Hematopoietic multipotent progenitor cell treated with erythropoietin and hydrocortisone succinate and interleukin-3 and kit ligand, for 8 days (in vitro differentiated cells): ENCODE data around the gene STX2.
"Not testable (repeated sequence)": the region's sequence is repeated elsewhere in the genome, so short reads cannot be mapped to it uniquely, and the experiment has no call there.

Source experiments
- DNase-seq: peaks from one replicate; pipeline ENCODE4 v3.0.0-alpha.2; 2015

Gene STX2

DNA sequence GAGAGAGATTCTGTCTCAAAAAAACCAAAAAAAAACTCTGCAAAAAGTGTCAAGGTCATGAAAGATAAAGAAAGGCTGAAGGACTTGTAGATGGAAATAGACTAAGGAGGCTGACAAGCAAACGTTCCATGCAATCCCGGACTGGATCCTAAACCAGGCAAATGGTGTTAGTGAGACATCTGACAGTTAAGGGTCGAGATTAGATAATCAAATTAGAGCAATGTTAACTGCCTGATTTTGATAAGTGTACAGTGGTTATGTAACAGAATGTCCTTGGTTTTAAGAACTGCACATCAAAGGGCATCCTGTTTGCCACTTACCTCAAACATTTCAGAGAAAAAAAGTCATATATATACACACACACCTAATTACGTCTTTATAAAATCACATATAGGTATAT is 29.4 kb upstream of the STX2 start:
- DNase-seq, result peak; percentile 68

DNA sequence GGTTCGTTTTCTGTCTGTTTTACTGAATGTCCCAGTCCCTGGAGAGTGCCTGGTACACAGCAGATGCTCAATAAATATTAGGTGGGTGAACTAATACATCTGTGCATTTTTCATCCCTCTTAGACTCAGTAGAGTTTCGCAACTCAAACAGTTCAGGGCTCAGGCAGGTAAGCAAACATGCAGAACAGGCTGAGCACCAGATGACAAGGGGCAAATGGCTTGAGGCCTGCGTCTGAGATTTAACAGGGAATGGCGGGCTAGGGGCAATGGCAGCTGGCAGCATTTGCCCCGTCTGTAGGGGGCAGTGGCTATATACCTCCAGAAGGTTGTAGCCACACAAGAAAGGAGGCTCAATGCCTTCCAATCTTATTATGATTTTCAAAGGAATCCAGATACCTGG is 24.2 kb upstream of the STX2 start:
- DNase-seq, result no peak

DNA sequence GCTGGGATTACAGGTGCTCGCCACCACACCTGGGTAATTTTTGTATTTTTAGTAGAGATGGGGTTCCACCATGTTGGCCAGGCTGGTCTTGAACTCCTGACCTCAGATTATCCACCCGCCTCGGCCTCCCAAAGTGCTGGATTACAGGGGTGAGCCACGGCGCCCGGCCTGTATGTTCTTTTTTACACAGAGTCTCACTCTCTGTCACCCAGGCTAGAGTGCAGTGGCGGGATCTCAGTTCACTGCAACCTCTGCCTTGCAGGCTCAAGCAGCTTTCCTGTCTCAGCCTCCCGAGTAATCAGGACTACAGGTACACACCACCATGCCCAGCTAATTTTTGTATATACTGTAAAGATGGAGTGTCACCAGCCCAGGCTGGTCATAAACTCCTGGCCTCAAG is 23.7 kb upstream of the STX2 start:
- not testable (repeated sequence) for DNase-seq

DNA sequence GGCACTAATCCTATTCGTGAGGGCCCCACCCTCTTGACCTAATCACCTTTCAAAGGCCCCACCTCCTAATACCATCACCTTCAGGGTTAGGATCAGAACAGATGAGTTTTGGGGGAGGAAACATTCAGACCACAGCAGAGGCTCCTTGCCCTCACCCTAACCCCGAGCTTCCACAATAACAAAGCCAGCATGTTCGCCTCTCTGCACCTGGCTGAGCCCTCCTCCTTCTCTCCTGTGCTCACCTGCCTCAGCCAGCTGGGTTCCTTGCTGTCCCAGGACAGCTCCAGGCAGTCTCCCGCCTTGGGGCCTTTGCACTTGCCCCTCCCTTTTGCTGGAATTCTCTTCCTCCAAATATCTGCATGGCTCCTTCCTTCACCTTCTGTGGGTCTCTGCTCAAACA is 23.1 kb upstream of the STX2 start:
- DNase-seq, result no peak

DNA sequence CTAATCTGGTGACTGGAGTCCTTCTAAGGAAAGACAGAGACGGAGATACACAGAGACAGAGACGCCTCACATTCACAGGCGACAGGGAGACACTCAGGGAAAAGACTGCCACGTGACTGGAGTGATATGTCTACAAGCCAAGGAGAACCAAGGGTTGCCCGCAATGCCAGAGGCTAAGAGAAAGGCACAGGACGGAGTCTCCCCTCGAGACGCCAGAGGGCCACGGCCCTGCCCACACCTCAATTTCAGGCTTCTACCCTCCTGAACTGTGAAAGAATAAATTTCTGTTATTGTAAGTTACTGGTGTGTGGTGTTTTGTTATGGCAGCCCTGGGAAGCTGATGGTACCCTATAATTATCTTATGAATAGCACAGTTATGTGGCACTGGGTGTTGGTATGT is 21.3 kb upstream of the STX2 start:
- DNase-seq, result no peak

DNA sequence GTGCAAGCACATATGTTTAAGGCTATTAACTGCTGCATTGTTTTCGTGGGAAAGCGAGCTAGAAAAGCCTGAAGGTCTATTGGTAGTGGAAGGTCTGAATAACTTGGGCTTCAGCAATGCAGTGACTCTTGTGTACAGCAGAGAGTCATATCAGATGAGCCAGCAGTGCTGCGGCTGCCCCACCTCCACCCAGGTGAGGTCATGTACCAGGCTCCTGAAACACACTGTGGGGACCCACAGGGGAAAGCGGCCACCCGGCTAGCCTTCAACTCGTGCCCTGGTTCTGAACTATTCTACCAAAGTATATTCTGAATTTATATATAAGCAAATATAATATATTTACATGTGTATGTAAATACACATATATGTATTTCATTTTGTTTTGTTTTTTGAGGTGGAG is 20.1 kb upstream of the STX2 start:
- no peak for DNase-seq

DNA sequence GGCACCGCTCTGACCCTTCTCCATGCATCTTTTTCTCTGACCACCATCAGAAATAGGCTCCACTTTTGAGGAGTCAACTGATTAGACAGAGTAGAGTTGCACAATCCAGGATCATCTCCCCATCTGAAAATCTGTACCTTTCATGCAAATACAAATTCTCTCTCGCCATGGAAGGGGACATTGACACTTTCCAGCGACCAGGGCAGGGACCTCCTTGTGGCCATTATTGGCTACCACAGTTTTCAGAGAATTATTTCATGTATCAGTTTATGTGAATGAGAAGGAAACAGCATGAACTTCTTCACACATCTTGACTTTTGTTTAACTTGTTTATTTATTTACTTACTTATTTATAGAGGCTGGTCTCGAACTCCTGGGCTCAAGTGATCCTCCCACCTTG is 19.0 kb upstream of the STX2 start:
- no peak for DNase-seq

DNA sequence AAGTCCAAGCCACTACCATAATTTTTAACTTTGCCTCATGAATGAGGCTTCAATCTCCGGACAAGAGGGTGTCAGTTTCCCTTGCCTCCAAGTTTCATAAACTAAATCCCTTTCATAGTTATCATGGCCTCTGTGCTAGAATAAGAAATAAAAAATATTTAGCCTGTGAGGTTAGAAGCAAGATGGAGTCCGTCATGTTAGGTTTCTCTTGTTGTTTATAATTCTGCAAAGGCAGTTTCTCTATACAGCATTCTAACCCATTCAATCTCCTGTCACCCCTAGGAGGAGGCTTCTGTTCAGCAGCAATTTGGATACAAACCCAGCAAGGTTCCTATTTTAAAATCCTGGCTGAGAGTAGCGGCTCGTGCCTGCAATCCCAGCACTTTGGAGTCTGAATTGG is 17.0 kb upstream of the STX2 start:
- DNase-seq, result no peak

DNA sequence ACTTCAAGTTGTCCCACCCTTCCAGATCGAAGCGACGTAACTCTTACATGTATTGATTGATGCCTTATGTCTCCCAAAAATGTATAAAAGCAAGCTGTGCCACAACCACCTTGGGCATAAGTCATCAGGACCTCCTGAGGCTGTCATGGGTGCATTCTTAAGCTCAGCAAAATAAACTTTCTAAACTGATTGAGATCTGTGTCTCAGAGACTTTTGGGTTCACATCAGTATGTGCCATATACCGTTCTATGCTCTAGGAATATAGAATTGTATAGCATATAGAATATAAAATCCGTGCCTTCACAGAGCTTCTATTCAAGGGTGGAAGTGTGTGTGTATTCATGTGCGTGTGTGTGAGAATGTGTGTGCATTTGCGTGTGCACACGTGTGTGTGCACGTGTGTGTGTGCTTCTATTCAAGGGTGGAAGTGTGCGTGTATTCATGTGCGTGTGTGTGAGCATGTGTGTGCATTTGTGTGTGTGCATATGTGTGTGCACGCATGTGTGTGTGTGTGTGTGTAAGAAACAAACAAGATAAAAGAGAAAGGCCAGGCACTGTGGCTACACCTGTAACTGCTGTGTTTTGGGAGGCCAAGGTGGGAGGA is 11.5 kb upstream of the STX2 start:
- no peak for DNase-seq

DNA sequence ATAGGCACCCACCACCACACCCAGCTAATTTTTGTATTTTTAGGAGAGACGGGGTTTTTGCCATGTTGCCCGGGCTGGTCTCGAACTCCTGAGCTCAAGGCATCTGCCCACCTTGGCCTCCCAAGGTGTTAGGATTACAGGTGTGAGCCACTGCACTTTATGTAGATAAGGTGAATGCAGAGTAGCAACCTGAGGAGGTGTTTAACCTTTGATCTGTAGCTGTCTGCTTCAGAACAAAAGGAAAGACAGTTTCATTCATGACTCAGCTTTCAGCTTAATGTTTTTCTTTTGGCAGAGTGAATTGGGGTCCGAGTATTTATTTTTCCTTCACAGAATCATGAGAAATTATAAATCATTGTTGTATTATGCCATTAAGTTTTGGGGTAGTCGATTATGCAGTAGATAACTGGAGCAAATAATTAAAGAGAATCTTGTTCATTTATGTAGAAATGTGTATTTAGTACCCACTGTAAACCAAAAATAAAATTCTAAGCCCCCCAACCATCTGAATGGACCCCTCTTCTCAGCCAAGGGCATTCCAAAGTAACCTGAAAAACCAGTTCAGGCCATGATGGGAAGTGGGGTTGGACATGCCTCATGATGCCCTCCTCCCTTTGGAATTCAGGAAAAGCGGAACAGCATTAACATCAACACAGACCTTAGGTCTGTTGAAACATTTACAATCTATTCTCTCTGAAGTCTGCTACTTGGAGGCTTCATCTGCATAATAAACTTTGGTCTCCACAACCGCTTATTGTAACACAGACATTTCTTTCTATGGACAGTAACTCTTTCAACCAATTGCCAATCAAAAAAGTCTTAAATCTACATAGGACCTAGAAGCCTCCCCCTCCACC is 10.7 kb upstream of the STX2 start:
- DNase-seq, result no peak

DNA sequence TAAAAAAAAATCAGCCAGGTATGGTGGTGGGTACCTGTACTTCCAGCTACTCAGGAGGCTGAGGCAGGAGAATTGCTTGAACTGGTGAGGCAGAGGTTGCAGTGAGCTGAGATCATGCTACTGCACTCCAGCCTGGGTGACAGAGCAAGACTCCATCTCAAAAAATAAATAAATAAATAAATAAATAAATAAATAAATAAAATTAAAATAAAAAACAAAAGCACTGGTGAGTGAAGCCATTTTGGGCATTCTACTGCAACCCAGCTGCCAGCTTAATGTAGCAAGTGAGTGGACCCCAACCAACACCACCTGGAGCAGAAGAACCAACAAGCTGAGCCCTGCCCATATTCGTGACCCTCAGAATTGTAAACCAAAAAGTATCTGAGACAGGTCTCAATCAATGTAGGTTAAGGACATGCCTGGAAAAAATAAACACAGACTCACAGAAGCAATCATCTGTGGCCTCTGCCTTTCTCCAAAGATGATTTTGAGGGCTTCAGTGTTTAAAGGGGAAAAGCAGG is 9.8 kb upstream of the STX2 start:
- DNase-seq, result not testable (repeated sequence)

DNA sequence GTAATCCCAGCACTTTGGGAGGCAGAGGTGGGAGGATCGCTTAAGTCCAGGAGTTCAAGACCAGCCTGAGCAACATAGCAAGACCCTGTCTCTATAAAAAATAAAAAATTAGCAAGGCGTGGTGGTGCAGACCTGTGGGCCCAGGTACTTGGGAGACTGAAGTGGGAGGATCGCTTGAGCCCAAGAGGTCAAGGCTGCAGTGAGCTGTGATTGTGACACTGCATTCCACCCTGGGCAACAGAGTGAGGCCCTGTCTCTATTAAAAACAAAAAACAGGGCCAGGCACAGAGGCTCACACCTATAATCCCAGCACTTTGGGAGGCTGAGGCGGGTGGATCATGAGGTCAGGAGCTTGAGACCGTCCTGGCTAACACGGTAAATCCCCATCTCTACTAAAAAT is 9.1 kb upstream of the STX2 start:
- not testable (repeated sequence) for DNase-seq

DNA sequence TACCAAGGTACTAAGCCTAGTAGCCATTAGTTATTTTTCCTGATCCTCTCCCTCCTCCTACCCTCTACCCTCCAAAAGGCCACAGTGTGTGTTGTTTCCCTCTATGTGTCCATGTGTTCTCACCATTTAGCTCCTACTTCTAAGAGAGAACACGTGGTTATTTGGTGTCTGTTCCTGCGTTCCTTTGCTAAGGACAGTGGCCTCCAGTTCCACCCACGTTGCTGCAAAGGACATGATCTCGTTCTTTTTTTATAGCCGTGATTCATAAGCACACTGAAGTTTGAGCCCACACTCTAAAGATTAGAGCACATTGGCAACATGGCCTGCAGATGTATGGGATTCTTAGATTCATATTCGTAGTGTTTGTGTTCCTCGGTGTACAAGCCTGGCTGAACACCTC is 8.1 kb upstream of the STX2 start:
- no peak for DNase-seq

DNA sequence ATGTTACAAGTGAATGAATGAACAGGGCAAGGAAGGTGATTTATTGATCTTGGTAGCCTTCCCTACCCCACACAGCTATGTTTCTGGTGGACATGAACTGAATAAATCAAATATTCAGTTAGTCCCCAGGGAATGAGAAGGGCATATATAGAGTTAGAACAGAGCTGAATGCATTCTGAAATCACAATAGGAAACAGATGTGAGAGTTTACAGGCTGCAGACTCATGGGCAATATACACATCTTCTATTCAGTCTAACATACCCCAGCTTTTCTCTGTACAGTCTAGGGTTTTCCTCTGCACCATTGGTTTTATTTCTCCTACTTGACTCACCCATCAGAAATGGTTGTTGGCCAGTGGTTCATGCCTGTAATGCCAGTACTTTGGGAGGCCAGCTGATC is 7.3 kb upstream of the STX2 start:
- no peak for DNase-seq

DNA sequence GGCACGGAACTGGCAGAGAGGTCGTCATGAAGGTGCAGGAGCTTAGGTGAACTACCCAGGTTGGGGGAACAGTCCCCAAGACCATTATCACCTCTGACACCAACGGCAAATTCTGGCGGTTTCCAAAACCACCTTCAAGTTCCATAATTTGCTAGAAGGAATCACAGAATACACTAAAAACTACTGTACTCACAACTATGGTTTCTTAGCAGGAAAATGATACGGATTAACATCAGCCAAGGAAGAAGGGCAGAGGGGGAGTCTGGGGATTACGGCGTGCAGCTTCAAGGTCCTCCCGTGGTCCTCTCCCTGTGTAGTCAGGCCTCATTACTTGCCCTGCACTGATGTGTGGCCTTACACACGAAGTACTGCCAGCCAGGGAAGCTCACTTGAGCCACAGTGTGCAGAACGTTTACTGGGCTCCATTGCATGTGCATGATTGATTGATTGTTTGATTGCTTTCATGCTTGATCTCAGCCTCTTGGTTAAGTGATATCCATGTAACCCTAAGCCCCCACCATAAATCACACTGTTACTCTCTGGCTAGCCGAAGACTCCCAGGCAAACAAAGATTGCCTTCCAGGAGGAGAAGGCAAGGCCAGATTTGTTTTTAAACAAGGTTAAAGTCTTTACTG is 837 bp upstream of the STX2 start:
- DNase-seq, result no peak

DNA sequence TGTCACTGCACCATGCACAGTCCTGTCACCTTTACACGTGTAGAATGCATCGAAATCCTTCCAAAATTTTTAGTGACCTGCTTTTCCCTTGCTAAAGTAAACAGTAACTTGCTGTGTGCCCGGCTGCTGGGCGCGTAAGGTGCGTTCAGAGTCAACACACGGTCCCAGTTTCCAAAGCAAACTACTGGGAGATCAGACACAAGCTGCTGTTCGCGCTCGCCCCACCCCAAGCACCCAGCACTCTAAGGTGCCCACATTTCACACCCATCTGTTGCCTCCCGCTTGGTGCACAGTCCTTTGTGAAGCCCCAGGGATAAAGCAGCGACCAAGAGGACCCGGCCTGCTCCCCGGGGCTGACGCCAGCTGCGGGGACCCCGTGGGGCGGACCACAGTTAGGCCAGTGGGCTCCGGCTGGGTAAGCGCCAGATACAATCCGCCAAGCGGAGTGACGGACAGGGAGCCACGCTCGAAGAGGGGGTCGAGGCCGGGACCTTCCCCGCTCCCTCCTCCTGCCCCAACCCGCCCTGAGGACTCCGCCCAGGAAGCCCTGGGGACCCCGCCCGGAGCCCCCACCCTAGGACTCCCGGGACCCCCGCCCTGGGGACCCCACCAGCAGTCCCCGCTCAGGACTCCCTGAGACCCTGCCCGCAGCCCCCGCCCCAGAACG is 633 bp downstream of the STX2 start:
- peak; percentile 52 for DNase-seq

DNA sequence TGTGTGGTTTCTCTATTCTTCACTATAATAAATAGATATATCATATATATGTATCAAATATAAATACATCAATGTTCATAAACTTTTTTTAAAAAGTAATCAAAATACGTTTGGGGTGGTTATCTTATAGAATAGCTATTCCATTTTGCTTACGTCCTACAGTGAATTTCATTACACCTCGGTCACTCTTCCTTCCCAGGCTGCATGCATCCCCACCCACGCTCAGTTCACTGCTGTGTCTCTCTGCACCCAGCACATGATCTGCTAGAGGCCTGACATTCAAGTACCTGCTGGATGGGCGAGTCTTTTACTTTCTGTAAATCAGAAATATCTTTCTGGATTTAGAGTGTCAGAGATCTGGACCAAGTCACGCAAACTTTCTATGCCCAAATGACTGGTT is 3.6 kb downstream of the STX2 start:
- no peak for DNase-seq

DNA sequence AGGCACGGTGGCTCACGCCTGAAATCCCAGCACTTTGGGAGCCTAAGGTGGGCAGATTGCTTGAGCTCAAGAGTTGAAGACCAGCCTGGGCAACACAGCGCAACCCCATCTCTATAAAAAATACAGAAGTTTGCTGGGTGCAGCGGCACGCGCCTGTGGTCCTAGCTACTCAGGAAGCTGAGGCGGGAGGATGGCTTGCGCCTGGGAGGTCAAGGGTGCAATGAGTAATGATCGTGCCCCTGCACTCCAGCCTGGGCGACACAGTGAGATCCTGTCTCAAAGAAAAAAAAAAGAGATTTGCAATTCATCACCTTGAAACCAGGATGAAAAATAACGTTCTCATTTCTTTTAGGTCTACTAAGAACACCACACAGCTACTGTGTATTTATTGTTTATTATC is 4.0 kb downstream of the STX2 start:
- no peak for DNase-seq

DNA sequence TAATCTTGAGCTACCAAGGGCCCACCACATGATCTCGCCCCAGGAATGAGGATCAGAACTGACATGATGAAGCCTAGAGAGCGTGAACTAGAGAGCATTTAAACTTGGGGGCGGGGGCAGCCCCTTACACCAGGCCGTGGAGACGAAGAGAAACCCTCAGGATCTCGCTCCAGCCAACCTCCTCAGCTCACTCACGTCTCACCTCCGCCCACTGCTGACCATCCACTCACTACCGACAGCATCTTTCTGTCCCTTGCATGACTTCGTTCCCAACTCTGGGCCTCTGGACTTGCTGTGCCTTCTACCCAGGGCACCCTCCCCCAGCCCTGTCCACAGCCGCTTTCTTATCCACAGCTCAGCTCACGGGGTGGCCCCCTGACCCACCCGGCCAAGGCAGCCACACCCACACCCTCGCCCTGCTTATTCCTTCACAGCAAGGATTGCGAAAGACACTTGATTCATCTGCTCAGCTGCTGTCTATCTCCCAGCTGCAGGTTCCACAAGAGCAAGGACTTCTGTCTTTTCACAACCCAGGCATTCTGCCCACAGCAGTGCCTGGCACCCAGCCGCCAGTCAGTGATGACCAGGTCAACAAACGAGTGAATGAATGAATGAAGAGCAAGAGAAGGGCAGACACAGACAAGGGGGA is 6.4 kb downstream of the STX2 start:
- peak; percentile 94 for DNase-seq

DNA sequence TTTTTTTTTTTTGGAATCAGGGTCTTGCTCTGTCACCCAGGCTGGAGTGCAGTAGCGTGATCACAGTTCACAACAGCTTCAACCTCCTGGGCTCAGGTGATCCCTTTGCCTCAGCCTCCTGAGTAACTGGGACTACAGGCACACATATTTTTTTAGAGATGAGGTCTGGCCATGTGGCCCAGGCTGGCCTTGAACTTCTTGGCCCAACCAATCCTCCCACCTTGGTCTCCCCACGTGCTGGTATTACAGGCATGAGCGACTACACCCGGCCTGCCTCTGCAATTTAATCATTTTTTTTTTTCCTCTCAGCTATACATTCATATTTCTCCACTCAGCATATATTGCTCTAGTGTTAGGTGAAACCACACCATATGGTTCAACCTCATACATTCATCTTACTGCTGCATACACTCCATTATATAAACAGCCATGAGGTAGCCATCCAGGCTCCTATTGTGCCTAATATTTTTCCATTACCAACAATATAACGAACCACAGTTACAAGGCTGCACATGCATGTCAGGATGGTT is 7.1 kb downstream of the STX2 start:
- DNase-seq, result peak; percentile 27

DNA sequence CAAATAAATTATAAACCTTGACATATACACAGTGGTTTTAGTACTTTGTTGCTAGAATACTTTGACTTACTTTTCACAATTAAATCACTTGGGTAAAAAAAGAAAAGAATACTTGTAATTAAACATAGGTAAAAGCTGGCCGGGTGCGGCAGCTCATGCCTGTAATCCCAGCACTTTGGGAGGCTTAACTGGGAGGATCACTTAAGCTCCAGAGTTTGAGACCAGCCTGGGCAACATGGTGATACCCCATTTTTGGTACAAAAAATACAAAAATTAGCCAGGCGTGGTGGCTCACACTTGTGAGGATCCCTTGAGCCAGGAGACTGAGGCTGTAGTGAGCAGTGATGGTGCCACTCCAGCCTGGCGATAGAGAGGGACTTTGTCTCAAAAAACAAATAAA is 7.8 kb downstream of the STX2 start:
- no peak for DNase-seq

DNA sequence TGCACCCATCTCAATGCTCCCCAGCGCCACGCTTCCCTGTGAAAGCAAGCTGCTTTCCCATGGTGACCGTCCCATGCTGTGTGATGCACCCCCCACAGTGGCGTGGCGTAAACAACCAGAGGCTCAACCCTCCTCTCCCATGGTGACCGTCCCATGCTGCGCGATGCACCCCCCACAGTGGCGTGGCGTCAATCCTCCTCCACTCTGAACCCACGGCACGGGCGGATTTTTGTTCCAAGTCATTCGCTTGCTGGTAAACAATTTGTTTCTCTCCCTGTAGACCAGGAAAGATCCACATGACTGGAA is 8.9 kb downstream of the STX2 start:
- no peak for DNase-seq
